GM21717 (cell line): ENCODE results near the gene ECE2.
"Not testable (repeated sequence)": the region's sequence is repeated elsewhere in the genome, so short reads cannot be mapped to it uniquely, and the experiment has no call there.

Experiments
- ATAC-seq: cut with Tn5 transposase; IDR thresholded peaks from one replicate; pipeline ENCODE4 v1.9.1; 2021; ENCODE audit warnings: mild to moderate bottlenecking, moderate library complexity; ENCODE audit not compliant: unreplicated experiment

Gene ECE2

DNA sequence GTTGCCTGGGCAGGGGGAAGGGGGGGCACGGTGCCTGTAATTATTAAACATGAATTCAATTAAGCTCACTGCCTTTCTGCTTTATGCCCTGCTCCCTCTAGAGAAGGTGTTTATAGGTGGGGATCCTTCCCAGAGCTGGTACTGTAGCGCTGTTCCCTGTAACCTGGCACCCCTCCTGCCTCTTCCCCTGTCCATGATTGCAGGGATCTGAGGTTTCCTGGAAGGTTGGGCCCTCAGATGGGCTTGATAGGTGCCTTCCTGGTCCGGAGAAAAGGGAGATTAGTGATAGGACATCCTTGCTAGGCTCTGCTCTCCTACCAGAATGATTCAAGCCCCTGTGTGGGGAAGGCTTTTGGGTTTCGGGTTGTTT lies 59.5 kb downstream of the ECE2 start:
- no peak for ATAC-seq

DNA sequence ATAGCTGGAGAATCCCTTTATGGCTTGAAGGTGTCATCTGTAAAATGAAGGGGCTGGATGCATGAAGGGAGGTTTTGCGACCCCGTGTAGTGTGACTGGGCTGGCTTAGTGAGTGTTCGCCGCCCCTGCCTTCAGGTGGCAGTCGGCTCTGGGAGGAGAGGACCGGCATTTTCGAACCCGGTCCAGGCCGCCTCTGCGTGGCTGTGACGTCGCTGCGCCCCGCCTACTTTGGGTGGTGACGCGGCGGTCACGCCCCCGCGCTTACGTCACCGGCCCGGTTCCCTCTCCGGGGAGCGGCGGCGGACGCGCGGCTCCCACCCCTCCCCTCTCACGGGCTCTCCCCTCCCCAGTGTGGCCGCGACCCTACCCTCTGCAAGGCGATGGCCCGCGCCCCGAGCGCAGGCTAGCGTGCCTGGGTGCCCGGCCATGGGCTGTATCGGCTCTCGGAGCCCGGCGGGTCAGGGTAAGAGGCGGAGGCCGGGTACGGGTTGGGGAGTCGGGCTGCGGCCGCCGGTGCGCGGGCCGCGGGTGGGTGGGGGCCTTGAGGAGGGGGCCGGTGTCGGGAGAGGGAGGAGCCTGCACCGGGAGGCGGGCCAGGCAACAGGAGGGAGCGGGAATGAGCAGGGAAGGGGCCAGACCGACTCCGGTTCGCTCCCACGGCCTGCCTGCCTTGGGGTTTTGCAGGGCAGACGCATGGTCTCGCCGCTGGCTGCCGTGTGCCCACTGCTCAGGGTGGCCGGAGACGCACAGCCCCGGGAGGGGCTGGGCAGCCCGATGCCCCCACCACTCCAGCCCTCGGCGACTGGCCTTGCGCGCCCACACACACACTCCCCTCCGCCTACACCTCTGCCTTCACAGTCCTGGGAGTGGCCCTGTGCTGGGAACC lies 60.1 kb downstream of the ECE2 start:
- ATAC-seq = peak; percentile 64

DNA sequence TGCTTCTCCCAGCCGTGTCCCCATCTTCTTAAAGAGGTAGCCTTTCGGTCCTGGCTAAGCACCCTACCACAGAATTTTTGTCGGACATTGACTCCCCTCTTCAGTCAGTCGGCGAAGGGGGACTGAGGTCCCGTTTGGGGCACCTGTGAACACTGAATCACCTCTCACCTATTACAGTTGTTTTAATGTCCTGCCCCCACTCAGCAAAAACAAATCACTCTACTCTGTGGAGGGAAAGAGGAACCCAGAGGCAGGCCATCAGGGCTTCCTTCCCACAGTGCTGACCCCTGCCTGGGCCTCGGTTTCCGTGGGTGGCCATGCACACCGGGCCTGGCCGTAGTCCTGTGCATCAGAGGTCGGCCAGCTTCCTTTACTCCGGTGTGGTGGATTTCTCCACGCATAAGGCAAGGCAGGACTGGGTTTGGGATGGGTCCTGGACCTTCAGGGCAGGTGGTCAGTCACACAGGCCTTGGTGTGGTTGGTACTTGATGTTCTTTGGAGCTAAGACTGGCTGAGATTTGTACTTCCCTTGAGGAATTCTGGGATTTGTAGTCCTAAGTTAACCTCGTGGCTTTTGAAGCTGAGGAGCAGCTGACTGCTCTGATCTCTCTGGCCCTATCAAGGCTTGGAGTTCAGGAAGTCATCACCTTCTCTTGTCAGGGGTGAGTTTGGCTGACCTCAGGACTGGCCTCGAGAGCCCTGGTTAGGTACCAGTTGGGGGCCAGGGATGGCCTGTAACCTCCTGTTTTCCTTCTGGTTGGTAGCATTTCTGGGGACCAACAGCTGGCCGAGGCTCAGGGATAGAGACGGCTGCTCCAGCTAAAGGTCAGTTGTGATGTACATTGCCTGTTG lies 61.0 kb downstream of the ECE2 start:
- ATAC-seq = no peak

DNA sequence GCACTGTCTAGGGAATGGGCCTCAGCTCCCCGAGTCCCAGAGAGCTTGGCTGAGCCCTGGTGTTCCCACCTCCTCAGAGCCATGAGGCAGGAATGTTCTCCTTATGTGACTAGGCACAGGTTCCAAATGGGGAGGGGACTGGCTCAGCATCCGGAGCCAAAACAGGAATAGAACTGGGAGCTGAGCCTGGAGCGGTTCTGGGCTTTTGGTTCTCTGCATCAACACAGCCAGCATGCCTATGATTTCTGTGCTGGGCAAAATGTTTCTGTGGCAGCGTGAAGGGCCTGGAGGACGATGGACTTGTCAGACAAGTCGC lies 61.5 kb downstream of the ECE2 start, which contains the start of gene FAM131A:
FAM131A (plus strand) TSS at position 202 of the 316 bp plus-strand sequence; CDS start at position 233, 31 bp downstream.
- no peak for ATAC-seq

DNA sequence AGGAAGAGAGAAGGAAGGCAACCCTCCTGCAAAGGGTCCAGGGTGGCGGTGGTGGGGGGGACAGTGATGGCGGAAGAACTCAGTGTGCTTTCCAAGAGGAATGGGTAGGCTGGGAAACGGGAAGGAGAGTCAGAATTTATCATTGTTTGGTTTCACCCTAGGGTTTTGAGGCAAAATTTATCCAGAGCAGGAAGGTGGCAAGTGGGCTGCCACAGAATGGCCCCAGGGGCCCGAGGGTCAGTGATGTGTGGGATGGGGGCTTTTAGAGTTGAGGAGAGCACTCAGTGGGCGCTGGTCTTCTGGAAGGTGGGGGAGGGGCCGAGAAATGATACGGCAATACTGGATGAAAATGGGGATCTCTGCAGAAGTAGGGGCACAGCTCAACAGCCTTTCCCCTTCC lies 62.2 kb downstream of the ECE2 start:
- no peak for ATAC-seq

DNA sequence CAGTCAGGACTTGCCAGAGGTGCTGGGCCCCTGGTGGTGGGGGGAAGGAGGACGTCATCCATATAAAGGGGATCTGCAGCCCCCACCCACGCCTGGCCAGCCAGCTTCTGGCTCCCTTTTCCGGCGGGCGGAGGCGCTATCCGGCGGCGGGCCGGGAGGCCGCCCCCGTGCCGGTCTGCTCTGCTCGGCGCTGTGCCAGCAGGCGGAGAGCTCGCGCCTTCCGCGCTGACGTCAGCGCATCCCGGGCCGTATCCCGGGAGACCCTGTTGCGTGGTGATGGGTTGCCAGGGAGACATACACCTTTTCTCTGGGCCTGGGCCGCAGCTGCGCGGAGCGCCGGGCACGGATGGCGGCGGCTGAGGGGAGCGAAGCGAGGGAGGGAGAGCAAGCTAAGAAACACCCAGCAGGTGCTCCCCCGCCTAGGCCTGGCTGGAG lies 62.7 kb downstream of the ECE2 start:
- no peak for ATAC-seq

DNA sequence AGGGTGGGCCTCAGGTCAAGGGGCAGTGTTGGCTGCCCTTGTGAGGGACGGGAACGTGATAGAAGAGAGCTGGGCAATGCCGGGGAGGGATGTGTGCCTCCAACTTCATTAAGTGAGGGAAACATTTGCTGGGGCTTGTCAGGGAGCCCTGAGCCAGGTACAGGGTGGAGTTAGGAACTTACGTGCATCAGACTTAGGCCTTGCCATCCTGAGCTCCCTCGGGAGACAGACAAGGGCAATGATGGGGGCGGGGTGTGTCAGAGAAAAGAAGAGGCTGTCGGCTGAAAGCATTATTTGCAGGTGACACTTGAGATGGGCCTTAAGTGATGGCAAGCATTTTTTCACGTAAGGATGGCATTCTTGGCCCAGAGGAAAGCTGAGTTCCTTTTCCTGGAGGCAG lies 63.2 kb downstream of the ECE2 start:
- ATAC-seq = no peak

DNA sequence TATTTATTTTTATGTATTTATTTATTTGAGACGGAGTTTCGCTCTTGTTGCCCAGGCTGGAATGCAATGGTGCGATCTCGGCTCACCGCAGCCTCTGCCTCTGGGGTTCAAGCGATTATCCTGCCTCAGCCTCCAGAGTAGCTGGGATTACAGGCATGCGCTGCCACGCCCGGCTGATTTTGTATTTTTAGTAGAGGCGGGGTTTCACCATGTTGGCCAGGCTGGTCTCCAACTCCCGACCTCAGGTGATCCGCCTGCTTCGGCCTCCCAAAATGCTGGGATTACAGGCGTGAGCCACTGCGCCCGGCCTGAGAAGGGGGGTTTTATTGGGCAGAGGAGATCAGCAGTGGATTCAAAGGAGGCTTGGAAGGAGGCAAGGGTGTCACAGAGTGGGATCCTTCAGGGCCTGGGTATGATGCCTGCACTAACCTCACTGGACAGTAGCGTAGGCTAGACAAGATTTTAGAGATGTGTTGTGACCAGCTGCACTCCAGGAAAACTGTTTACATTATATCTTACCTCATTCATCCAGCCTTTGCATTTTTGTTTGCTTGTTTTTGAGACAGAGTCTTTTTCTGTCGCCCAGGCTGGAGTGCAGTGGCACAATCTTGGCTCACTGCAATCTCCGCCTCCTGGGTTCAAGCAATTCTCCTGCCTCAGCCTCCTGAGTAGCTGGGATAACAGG lies 63.8 kb downstream of the ECE2 start:
- not testable (repeated sequence) for ATAC-seq

DNA sequence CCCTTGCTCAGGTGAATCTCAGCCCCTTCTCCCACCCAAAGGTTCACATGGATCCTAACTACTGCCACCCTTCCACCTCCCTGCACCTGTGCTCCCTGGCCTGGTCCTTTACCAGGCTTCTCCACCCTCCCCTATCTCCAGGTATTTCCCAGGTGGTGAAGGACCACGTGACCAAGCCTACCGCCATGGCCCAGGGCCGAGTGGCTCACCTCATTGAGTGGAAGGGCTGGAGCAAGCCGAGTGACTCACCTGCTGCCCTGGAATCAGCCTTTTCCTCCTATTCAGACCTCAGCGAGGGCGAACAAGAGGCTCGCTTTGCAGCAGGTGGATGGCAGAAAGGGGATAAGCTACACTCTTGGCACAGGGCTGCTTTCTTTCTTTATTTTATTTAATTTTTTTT lies 66.1 kb downstream of the ECE2 start:
- ATAC-seq = no peak
